GM18507 (cell line): ENCODE results near the gene CD3G.
A peak's percentile ranks its signal among the peaks of the same experiment; 100 is the strongest.
"Not testable (repeated sequence)": the region's sequence is repeated elsewhere in the genome, so short reads cannot be mapped to it uniquely, and the experiment has no call there.

Source experiments
- DNase-seq: peaks from one replicate; pipeline ENCODE4 v3.0.0; 2011; ENCODE audit warnings: low read depth; ENCODE audit not compliant: insufficient read length; ENCODE audit errors: extremely low spot score
- FAIRE-seq: peaks from 2 replicates; lab custom pipeline; 2011; peaks lifted over from hg19 to GRCh38; lab: Jason Lieb, UNC

The CD3G gene

DNA sequence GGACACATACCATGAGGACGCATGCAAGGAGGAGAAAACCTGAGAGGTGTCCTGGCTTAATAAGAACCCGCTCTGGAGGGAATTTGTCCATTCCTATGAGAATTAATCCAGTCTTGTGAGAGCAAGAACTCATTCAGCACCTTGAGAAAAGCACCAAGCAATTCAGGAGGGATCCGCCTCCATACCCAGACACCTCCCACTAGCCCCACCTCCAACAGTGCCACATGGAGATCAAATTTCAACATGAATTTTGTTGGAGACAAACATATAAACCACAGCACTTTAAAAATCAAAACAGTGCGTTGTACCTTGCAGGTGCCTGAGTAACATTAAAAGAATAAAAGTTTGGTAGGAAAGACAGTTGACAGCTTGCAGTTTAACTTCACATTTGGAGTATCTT, 26.6 kb downstream of the CD3G start:
- no peak for DNase-seq
- no peak for FAIRE-seq

GRCh38 chr11:118373263-118373662, 29.1 kb downstream of the CD3G start:
- no peak for FAIRE-seq
- no peak for DNase-seq

DNA sequence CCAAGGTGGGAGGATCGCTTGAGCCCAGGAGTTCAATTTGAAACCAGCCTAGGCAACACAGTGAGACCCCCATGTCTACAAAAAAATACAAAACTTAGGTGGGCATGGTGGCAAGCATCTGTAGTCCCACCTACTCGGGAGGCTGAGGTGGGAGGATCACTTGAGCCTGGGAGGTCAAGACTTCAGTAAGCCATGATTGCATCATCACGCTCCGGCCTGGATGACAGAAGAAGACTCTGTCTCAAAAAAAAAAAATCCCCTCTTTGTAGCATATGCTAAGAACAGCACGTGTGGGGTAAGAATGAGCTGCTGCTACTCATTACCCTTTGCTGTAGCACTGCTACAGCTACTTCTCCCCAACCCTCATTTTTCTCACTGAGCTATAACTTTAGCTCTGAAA, 29.7 kb downstream of the CD3G start:
- DNase-seq (no peak), FAIRE-seq (no peak)

DNA sequence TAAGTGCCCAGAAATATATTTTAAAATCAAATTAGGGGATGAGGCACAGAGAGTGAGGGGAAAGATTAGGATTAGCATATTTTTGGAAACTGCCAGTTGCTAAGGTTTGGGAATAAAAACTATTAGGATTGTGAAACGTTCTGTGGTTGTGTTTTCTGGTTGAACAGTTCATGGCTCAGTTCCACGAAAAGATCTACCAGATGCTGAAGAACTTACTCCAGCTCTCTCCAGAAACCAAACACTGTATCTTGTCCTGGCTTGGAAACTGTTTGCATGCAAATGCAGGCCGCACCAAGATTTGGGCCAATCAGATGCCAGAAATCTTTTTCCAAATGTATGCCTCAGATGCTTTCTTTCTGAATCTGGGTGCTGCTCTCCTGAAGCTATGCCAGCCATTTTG, 30.6 kb downstream of the CD3G start:
- no peak for FAIRE-seq
- DNase-seq: no peak

GRCh38 chr11:118375978-118376377, 31.8 kb downstream of the CD3G start:
- no peak for FAIRE-seq
- DNase-seq: no peak

GRCh38 chr11:118379497-118379896, 35.4 kb downstream of the CD3G start:
- FAIRE-seq (no peak), DNase-seq (no peak)

- DNase-seq (no peak), FAIRE-seq (no peak)
Measured at GRCh38 chr11:118380571-118380970, 36.4 kb downstream of the CD3G start.

GRCh38 chr11:118382954-118383353, 38.8 kb downstream of the CD3G start:
- DNase-seq: no peak
- no peak for FAIRE-seq

- FAIRE-seq: no peak
- DNase-seq: no peak
Measured at GRCh38 chr11:118383657-118384056, 39.5 kb downstream of the CD3G start.

DNA sequence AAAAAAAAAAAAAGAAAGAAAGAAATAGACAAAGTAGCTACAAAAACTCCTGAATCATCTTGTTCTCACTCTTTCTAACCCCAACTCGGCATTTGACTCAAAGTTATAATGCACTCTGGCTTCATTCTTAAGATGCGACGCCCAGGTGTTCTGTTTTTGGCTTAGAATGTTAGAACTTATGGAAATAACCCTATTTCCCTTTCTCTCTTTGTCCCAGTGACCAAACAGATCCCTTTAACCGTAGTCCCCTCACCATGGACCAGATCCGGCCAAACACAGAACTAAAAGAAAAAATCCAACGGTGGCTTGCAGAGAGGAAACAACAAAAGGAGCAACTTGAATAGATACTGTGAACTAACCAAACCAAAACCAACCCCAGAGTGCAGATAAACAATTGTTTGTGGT, 52.0 kb downstream of the CD3G start:
- no peak for FAIRE-seq
- no peak for DNase-seq

- DNase-seq: no peak
Measured at GRCh38 chr11:118397448-118397847, 53.3 kb downstream of the CD3G start.

GRCh38 chr11:118398791-118399559, 54.8 kb downstream of the CD3G start:
- FAIRE-seq (peak; percentile 67), DNase-seq (no peak)

More at GRCh38 chr11:118397448-118397847, 53.3 kb downstream of the CD3G start:
- FAIRE-seq: no peak

DNA sequence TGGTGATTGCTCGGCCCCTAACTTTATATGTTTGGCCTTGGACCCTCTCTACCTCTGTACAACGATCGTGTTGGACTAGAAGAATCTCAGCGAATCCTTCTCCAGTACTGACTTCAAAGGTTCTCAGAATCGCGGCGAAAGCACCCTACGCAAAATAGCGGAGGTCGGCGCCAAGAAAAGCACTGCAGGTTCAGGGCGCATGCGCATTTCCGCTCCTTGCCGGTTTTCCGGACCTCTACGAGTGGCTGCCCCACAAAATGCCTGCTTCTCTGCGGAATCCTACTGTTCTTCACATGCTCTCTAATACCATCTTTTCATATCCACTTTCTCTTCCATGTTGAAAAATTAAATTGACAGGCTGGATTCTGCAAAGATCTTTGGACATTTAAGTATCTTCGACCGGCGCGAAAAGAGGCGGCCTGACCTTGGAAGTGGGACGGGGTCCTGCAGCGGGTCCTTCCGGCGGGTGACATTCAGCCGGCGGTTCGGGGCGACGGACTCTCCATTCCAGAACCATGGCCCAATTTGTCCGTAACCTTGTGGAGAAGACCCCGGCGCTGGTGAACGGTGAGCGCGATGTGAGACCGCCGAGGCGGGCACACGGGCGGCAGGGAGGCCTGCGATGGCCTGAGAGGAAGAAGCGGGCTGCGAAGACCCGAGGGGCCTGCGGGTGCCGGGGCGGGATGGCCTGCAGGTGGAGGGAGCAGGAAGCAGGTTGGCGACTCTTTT, 57.2 kb downstream of the CD3G start, which contains the start of gene ATP5MG:
Gene ATP5MG (plus strand): TSS at position 456 of the 729 bp plus-strand sequence. CDS start 60 bp downstream, at position 516.
- FAIRE-seq: peak; percentile 97

DNA sequence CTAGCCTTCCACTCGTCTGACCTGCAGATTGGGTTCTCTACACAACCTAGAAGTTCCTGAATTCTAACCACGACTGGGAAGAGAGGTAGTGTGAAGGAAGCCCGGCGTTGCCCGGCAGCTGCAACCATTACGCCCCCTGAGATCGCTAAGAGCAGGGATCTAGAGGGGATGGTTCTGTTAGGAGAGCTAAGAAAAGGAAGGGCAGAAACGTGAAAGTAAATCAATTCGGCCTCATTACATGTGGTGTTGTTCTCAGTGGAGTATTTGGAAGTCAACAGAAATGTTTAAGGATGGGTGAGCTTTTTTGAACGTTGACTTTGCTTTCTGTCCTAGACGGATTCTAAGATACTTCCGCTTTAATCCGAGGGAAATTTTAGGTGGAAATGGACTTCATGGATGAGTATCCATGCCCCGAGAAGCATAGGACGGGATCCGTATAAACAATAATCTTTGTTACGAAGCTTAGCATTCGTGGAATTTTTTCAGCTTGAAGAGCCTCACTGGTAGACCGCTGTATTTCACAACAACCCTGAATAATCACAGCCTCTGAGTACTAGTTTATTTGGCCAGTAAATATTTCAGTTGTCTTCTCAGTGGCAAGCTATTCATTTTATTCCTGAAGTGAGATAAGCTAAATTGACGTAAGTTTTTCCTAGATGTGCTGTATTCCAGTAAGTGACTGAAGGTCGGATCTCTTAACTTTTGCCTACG, 57.9 kb downstream of the CD3G start:
- FAIRE-seq (no peak), DNase-seq (no peak)

More for the DNA sequence above, 57.2 kb downstream of the CD3G start, which contains the start of gene ATP5MG:
- peak; percentile 71 for DNase-seq

DNA sequence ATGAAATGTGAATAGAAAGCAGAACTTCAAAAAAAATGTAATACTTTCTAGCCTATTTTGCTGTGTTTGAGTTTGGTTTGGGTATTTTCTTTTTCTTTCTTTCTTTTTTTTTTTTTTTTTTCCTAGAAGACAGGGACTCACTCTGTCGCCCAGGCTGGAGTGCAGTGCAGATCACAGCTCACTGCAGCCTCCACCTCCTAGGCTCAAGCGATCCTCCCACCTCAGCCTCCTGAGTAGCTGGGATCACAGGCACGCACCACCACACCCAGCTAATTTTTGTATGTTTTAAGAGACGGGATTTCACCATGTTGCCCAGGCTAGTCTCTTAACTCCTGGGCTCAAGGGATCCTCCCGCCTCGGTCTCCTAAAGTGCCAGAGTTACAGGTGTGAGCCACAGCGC, 58.5 kb downstream of the CD3G start:
- DNase-seq, FAIRE-seq: not testable (repeated sequence)
